ENCODE measurements around the gene DHRSX. TPM values are rescaled to one million over a fixed set of nuclear protein-coding genes. Genes with fewer than 3 reads are reported as not detected.
A peak's percentile ranks its signal among the peaks of the same experiment; 100 is the strongest.

DHRSX gene
- total RNA-seq, 3 donors from 2014 or later (not counting 1 experiment from before 2014, with no cell fraction given) = 21.5 to 26.1 (median 22.9) TPM

- no peaks in the 10 kb centered on the region for H3K4me1 ChIP-seq (ENCODE audit: control insufficient read depth, insufficient read depth, low read length)
- H3K27ac ChIP-seq (ENCODE audit: low read length) = no peak overlapping the region
- Mint-ChIP-seq H3K27me3 (ENCODE audit: low read depth in 2 of 2) (no peaks in the 10 kb centered on the region), H3K9me3 (peaks cover 0 to 2% of the 10 kb centered on the region in 2 donors), H3K4me3 (no peak overlapping the region), H3K27ac (no peak overlapping the region), H3K36me3 (no peaks in the 10 kb centered on the region), H3K4me1 (no peaks in the 10 kb centered on the region)
- ATAC-seq (no peak), DNase-seq (no peak)
- no peak for TF ChIP-seq CTCF (IDR thresholded peaks at IDR 0.05)
- H3K4me3 ChIP-seq (ENCODE audit: low read length) = no peak overlapping the region
- H3K9me3 ChIP-seq (ENCODE audit: control insufficient read depth, insufficient read depth, low read length) = peaks cover 23% of the 10 kb centered on the region
- no peaks in the 10 kb centered on the region for H3K27me3 ChIP-seq (ENCODE audit: control insufficient read depth, insufficient read depth, low read length)
- no peaks in the 10 kb centered on the region for H3K36me3 ChIP-seq (ENCODE audit: control insufficient read depth, insufficient read depth, low read length)
- intact Hi-C loops (cut with micrococcal nuclease) = no loop called here
- 91% methylated on average over 13 of the region's 14 CpGs for WGBS (ENCODE audit: insufficient coverage)
These were observed 317.5 kb downstream of the DHRSX start for GRCh38 chrX:2183193-2183725.

- 97% methylated on average over 14 of the region's 14 CpGs for whole genome bisulfite sequencing (ENCODE audit: insufficient coverage)
- H3K4me1 Mint-ChIP-seq = no peaks in the 10 kb centered on the region
- no peaks in the 10 kb centered on the region for H3K36me3 ChIP-seq (ENCODE audit: control insufficient read depth, insufficient read depth, low read length)
- no peak for TF ChIP-seq CTCF (IDR thresholded peaks at IDR 0.05)
- DNase-seq (no peak), ATAC-seq (no peak)
- peaks cover 0 to 3% of the 10 kb centered on the region in 2 donors for H3K9me3 Mint-ChIP-seq
- no peak overlapping the region for H3K4me3 Mint-ChIP-seq
- H3K9me3 ChIP-seq (ENCODE audit: control insufficient read depth, insufficient read depth, low read length) = peaks cover 5% of the 10 kb centered on the region
- H3K27ac ChIP-seq (ENCODE audit: low read length) = no peak overlapping the region
- H3K27me3 ChIP-seq (ENCODE audit: control insufficient read depth, insufficient read depth, low read length) = no peaks in the 10 kb centered on the region
- no peaks in the 10 kb centered on the region for H3K4me1 ChIP-seq (ENCODE audit: control insufficient read depth, insufficient read depth, low read length)
- no peak overlapping the region for H3K4me3 ChIP-seq (ENCODE audit: low read length)
- H3K36me3 Mint-ChIP-seq = no peaks in the 10 kb centered on the region
- H3K27me3 Mint-ChIP-seq (ENCODE audit: low read depth in 2 of 2) = no peaks in the 10 kb centered on the region
- intact Hi-C loops (cut with micrococcal nuclease) = no loop called here
- H3K27ac Mint-ChIP-seq = no peak overlapping the region
These were observed 323.2 kb downstream of the DHRSX start for GRCh38 chrX:2177541-2177940.

DNA sequence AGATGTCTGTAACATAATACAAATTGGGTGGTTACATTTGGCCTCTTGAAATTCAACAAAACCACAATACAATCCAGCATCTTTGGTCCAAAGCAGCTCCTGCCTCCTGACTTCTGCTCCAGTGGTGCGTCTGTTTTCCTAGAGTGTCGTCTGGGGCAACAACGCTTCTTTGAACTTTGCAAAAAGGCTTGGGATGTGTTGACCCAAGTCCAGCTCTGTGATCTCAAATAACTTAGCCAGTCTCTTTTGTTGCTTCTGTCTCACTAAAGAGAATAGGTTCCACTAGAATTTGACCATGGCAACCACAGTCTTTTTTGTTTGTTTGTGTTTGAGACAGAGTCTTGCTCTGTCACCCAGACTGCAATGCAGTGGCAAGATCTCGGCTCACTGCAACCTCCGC, 324.0 kb downstream of the DHRSX start:
- Mint-ChIP-seq H3K4me1 (no peaks in the 10 kb centered on the region), H3K9me3 (peaks cover 0 to 3% of the 10 kb centered on the region in 2 donors), H3K27me3 (ENCODE audit: low read depth in 2 of 2) (no peaks in the 10 kb centered on the region), H3K27ac (no peak overlapping the region), H3K36me3 (no peaks in the 10 kb centered on the region), H3K4me3 (no peak overlapping the region)
- DNase-seq = no peak
- intact Hi-C loops (cut with micrococcal nuclease) = no loop called here
- H3K4me1 ChIP-seq (ENCODE audit: control insufficient read depth, insufficient read depth, low read length) = no peaks in the 10 kb centered on the region
- H3K27me3 ChIP-seq (ENCODE audit: control insufficient read depth, insufficient read depth, low read length) = no peaks in the 10 kb centered on the region
- TF ChIP-seq CTCF (IDR thresholded peaks at IDR 0.05) = no peak
- H3K9me3 ChIP-seq (ENCODE audit: control insufficient read depth, insufficient read depth, low read length) = peaks cover 5% of the 10 kb centered on the region
- no peak for ATAC-seq
- no peak overlapping the region for H3K4me3 ChIP-seq (ENCODE audit: low read length)
- H3K36me3 ChIP-seq (ENCODE audit: control insufficient read depth, insufficient read depth, low read length) = no peaks in the 10 kb centered on the region
- 94% methylated on average over 5 of the region's 5 CpGs for WGBS (ENCODE audit: insufficient coverage)
- no peak overlapping the region for H3K27ac ChIP-seq (ENCODE audit: low read length)

- Mint-ChIP-seq H3K9me3 (peaks cover 0 to 3% of the 10 kb centered on the region in 2 donors), H3K27ac (no peak overlapping the region), H3K4me3 (no peak overlapping the region), H3K27me3 (ENCODE audit: low read depth in 2 of 2) (no peaks in the 10 kb centered on the region), H3K36me3 (no peaks in the 10 kb centered on the region), H3K4me1 (no peaks in the 10 kb centered on the region)
- Histone ChIP-seq H3K4me1 (ENCODE audit: control insufficient read depth, insufficient read depth, low read length) (no peaks in the 10 kb centered on the region), H3K9me3 (ENCODE audit: control insufficient read depth, insufficient read depth, low read length) (peaks cover 5% of the 10 kb centered on the region), H3K36me3 (ENCODE audit: control insufficient read depth, insufficient read depth, low read length) (no peaks in the 10 kb centered on the region), H3K27me3 (ENCODE audit: control insufficient read depth, insufficient read depth, low read length) (no peaks in the 10 kb centered on the region), H3K27ac (ENCODE audit: low read length) (no peak overlapping the region), H3K4me3 (ENCODE audit: low read length) (no peak overlapping the region)
- ATAC-seq (peak in 1 of 3 donors; percentile 21), DNase-seq (no peak)
- intact Hi-C loops (cut with micrococcal nuclease) = no loop called here
- TF ChIP-seq CTCF (IDR thresholded peaks at IDR 0.05) = no peak
- WGBS (ENCODE audit: insufficient coverage) = 95% methylated on average over 9 of the region's 9 CpGs
These were observed 324.5 kb downstream of the DHRSX start for GRCh38 chrX:2176274-2176673.
